H1 (cell line): ENCODE measurements around the gene MRS2. TPM values are rescaled to one million over a fixed set of nuclear protein-coding genes. Genes with fewer than 3 reads are reported as not detected.

Experiments used
- CHD2 ChIP-seq: IDR thresholded peaks from 2 replicates; pipeline ENCODE4 v1.6.1; 2012; ENCODE audit warnings: low read length, improper control_type of control experiment
- KDM5A ChIP-seq: fragments of 200-600 bp; IDR thresholded peaks from 2 replicates; pipeline ENCODE4 v1.7.1; 2012; ENCODE audit warnings: mild to moderate bottlenecking, low read length, inconsistent platforms, mixed read lengths
- POLR2A ChIP-seq, 2 experiments: IDR thresholded peaks; 1 replicate in 1 of 2; 2 replicates in 1 of 2; pipeline ENCODE4 v1.6.1; 2011; ENCODE audit warnings: low read depth in 2 of 2, low read length in 2 of 2, mild to moderate bottlenecking in 2 of 2; ENCODE audit errors: control extremely low read depth in 1 of 2
- POLR2AphosphoS5 ChIP-seq: IDR thresholded peaks from 2 replicates; pipeline ENCODE4 v1.6.1; 2011; ENCODE audit warnings: low read depth, low read length
- SUZ12 ChIP-seq: fragments of 200-600 bp; sonication (generic); IDR thresholded peaks from 2 replicates; pipeline ENCODE4 v1.6.1; 2012; ENCODE audit warnings: mild to moderate bottlenecking, inconsistent platforms, low read length, moderate library complexity, mixed read lengths
- TCF12 ChIP-seq: IDR thresholded peaks from 2 replicates; pipeline ENCODE4 v1.6.1; 2011; ENCODE audit warnings: low read depth, mild to moderate bottlenecking, low read length
- YY1 ChIP-seq: IDR thresholded peaks from 2 replicates; pipeline ENCODE4 v1.6.1; 2011; ENCODE audit warnings: low read depth, mild to moderate bottlenecking, low read length
- polyA plus RNA-seq, 7 experiments: library from polyadenylated mRNA; depleted of rRNA in 3 of 7; stranded (reverse) in 5 of 7; unstranded in 2 of 7; fragments of >200 nt in 5 of 7; fragments of 200-250 nt in 2 of 7; gene quantifications; 1 replicate in 5 of 7; 2 replicates in 1 of 7; 4 replicates in 1 of 7; pipeline versions ENCODE4 v1.2.1 to v1.2.3, GENCODE V29; 2011 to 2013; ENCODE audit warnings: missing spikeins in 2 of 7, mixed read lengths in 2 of 7
- total RNA-seq: library from RNA; stranded (reverse); fragmentation: NEBNext Ultra II Directional; extraction: Animal tissue kit (Norgen Biotek cat#: 25700); gene quantifications from 2 replicates; pipeline ENCODE4 v1.2.1, GENCODE V29; 2021
- TF ChIP-seq, protein P1 (sequence below): IDR thresholded peaks from 2 replicates; pipeline ENCODE4 v1.6.1; 2011; ENCODE audit warnings: low read depth, mild to moderate bottlenecking, low read length; ENCODE audit not compliant: insufficient read depth

The MRS2 gene
- total and polyA plus RNA-seq, 2 of the 8 experiments (the other 6 are each of a cell fraction or from before 2014, with no cell fraction given): 51.2 to 67.5 TPM

DNA sequence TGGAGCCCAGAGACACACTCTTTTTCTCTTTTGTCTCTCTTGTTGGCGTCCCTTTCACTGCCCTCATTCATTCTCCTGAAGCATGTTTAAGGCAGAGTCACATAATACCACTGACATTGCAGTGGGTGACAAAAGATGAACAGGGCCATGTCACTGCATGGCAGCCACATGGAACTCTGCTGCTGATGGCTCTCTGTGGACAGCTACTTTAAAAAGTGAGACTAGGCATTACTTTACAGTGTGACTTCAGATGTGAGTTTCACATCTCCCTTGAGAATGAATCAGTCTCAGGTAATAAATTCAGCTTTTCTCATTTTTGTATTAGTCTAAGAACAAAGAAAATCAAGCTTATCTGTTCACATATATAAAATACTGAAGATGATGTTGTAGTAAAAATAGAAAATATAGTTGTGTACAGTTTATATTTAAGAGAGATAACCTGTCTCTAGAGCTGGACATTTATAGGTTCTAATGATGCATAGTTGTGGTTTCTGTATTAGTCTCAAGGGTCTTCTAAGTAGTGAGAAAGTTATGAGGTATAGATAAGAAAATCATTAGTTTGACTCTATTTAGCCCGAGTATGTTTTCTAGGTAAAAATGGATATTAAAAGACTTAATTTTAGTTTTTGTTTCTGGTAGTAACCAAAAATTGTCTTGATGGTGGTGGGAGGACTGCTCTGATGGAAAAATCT is 6.1 kb downstream of the MRS2 start (continued):
- TF ChIP-seq SUZ12: no peak
- TF ChIP-seq TCF12: no peak
- TF ChIP-seq, protein P1, sequence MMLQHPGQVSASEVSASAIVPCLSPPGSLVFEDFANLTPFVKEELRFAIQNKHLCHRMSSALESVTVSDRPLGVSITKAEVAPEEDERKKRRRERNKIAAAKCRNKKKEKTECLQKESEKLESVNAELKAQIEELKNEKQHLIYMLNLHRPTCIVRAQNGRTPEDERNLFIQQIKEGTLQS: no peak
- TF ChIP-seq CHD2: no peak
- no peak for TF ChIP-seq POLR2A (IDR thresholded peaks at IDR 0.05; ENCODE audit: control extremely low read depth in 1 of 2, low read depth in 2 of 2, low read length in 2 of 2)
- TF ChIP-seq KDM5A: no peak
- TF ChIP-seq POLR2AphosphoS5: no peak
- no peak for TF ChIP-seq YY1
